ENCODE measurements around the gene RBM22. TPM values are rescaled to one million over a fixed set of nuclear protein-coding genes. Genes with fewer than 3 reads are reported as not detected.
"Not testable (repeated sequence)": the region's sequence is repeated elsewhere in the genome, so short reads cannot be mapped to it uniquely, and the experiment has no call there.

RBM22 gene
- total RNA-seq, 1 experiment from 2014 or later: 61.4 TPM

- POLR2A ChIA-PET: interaction anchor here (1.6 kb wide), 1 partner anchor 16 kb away, joined by 4 read pairs; the partner anchor contains the start of gene DCTN4
- intact Hi-C loops (cut with micrococcal nuclease); H3K4me2 ChIP-seq (ENCODE audit: low read length); DNase-seq (ENCODE audit: low read depth, low spot score); H3K9me2 ChIP-seq (ENCODE audit: insufficient read depth); H3K4me3 ChIP-seq (replicated peaks in 1 of 2; ENCODE audit: low read depth in 1 of 2, low read length in 2 of 2); H3K36me3 ChIP-seq (ENCODE audit: control insufficient read depth in 1 of 2, insufficient read depth in 2 of 2, low read length in 2 of 2); H2AFZ ChIP-seq (ENCODE audit: low read depth, low read length, poor library complexity, severe bottlenecking); CTCF ChIA-PET; H3K27me3 ChIP-seq (ENCODE audit: insufficient read depth, low read length); H3K9ac ChIP-seq (ENCODE audit: low read length); H3K4me1 ChIP-seq (ENCODE audit: control insufficient read depth in 1 of 2, insufficient read depth in 2 of 2, low read length in 2 of 2); ATAC-seq; RAD21 ChIA-PET (ENCODE audit: low non-redundant PET in 1 of 2, low total read pairs in 2 of 2, uncharacterized antibody in 2 of 2, unreplicated experiment in 2 of 2); H3K9me3 ChIP-seq (ENCODE audit: control insufficient read depth in 1 of 2, insufficient read depth in 1 of 2, low read depth in 1 of 2, low read length in 2 of 2); BruUV-seq (replicated peaks); H4K20me1 ChIP-seq (ENCODE audit: insufficient read depth); H3K27ac ChIP-seq (ENCODE audit: low read depth, low read length): not testable (repeated sequence)
- peaks cover 47% of the 10 kb centered on the region for H3K79me2 ChIP-seq (ENCODE audit: insufficient read depth, low read length)
Measured at GRCh38 chr5:150742455-150743141, 41.7 kb upstream of the RBM22 start.

- Histone ChIP-seq H3K9me3 (ENCODE audit: control insufficient read depth in 1 of 2, insufficient read depth in 1 of 2, low read depth in 1 of 2, low read length in 2 of 2) (no peaks in the 10 kb centered on the region), H3K27me3 (ENCODE audit: insufficient read depth, low read length) (no peaks in the 10 kb centered on the region), H3K9me2 (ENCODE audit: insufficient read depth) (no peaks in the 10 kb centered on the region), H3K27ac (ENCODE audit: low read depth, low read length) (no peak overlapping the region), H3K4me3 (replicated peaks in 1 of 2; ENCODE audit: low read depth in 1 of 2, low read length in 2 of 2) (no peak overlapping the region), H3K79me2 (ENCODE audit: insufficient read depth, low read length) (peaks cover 63% of the 10 kb centered on the region), H3K4me2 (ENCODE audit: low read length) (no peak overlapping the region), H3K36me3 (ENCODE audit: control insufficient read depth in 1 of 2, insufficient read depth in 2 of 2, low read length in 2 of 2) (no peaks in the 10 kb centered on the region), H2AFZ (ENCODE audit: low read depth, low read length, poor library complexity, severe bottlenecking) (no peak overlapping the region), H3K4me1 (ENCODE audit: control insufficient read depth in 1 of 2, insufficient read depth in 2 of 2, low read length in 2 of 2) (no peaks in the 10 kb centered on the region), H3K9ac (ENCODE audit: low read length) (no peak overlapping the region), H4K20me1 (ENCODE audit: insufficient read depth) (no peaks in the 10 kb centered on the region)
- DNase-seq (ENCODE audit: low read depth, low spot score) (no peak), ATAC-seq (no peak)
- CTCF ChIA-PET: interaction anchor here (0.7 kb wide), 1 partner anchor 279 kb away, joined by 3 read pairs; no protein-coding TSS in a partner anchor
- intact Hi-C loops (cut with micrococcal nuclease): no loop called here
- TF ChIP-seq RAD21 (IDR thresholded peaks at IDR 0.05; ENCODE audit: low read depth): no peak
- TF ChIP-seq TCF7L2 (IDR thresholded peaks at IDR 0.05; ENCODE audit: borderline replicate concordance, extremely low read depth, insufficient read depth, insufficient read length): no peak
- no peak for TF ChIP-seq SP1 (IDR thresholded peaks at IDR 0.05; ENCODE audit: low read depth)
- TF ChIP-seq REST (IDR thresholded peaks at IDR 0.05; ENCODE audit: low read depth): no peak
- no peak for TF ChIP-seq JUND (IDR thresholded peaks at IDR 0.05)
- no peak for TF ChIP-seq CBX3 (IDR thresholded peaks at IDR 0.05; ENCODE audit: low read depth)
- TF ChIP-seq POLR2A (IDR thresholded peaks at IDR 0.05; ENCODE audit: borderline replicate concordance, extremely low read depth, insufficient read depth, insufficient read length): no peak
- TF ChIP-seq EGR1 (IDR thresholded peaks at IDR 0.05; ENCODE audit: low read depth): no peak
- POLR2A ChIA-PET: interaction anchor here (1.6 kb wide), 1 partner anchor 18 kb away, joined by 4 read pairs; the partner anchor contains the start of gene DCTN4
- RAD21 ChIA-PET (ENCODE audit: low non-redundant PET in 1 of 2, low total read pairs in 2 of 2, uncharacterized antibody in 2 of 2, unreplicated experiment in 2 of 2): no interaction called here
- no TSS peak for BruUV-seq (replicated peaks)
Measured at GRCh38 chr5:150740992-150741391, 40.1 kb upstream of the RBM22 start.
